HepG2 (cell line): ENCODE data around the gene APEX1. TPM values are rescaled to one million over a fixed set of nuclear protein-coding genes. Genes with fewer than 3 reads are reported as not detected.
A peak's percentile ranks its signal among the peaks of the same experiment; 100 is the strongest.

Experiments
- BRD4 ChIP-seq: sonication (generic); formaldehyde crosslinking; IDR thresholded peaks from 2 replicates; pipeline ENCODE4 v1.4.0; 2020; ENCODE audit warnings: missing genetic modification reagents
- CBFB ChIP-seq: sonication (generic); formaldehyde crosslinking; IDR thresholded peaks from 2 replicates; pipeline ENCODE4 v1.4.0; 2020; ENCODE audit warnings: missing genetic modification reagents
- CBX1 ChIP-seq: IDR thresholded peaks from one replicate; pipeline ENCODE4 v1.6.1; 2016; ENCODE audit warnings: antibody characterized with exemption, low read depth
- CENPT ChIP-seq: sonication (generic); formaldehyde crosslinking; IDR thresholded peaks from 2 replicates; pipeline ENCODE4 v1.8.0; 2022; ENCODE audit warnings: low read depth, mild to moderate bottlenecking, moderate library complexity, missing genetic modification reagents
- HOXA7 ChIP-seq: sonication (generic); formaldehyde crosslinking; IDR thresholded peaks from 2 replicates; pipeline ENCODE4 v1.8.1; 2022; ENCODE audit warnings: mild to moderate bottlenecking, missing genetic modification reagents, moderate library complexity
- KLF6 ChIP-seq: IDR thresholded peaks from 2 replicates; pipeline ENCODE4 v1.8.0; 2016; ENCODE audit warnings: missing biosample characterization, missing genetic modification reagents
- LCORL ChIP-seq, 2 experiments: fragments of 450-650 bp in 1 of 2; sonication (generic) in 1 of 2; formaldehyde crosslinking in 1 of 2; IDR thresholded peaks; 2 replicates each; pipeline versions ENCODE4 v1.5.0 to v1.6.1; 2017 to 2020; ENCODE audit warnings: antibody characterized with exemption in 1 of 2, missing genetic modification reagents in 1 of 2
- MLLT10 ChIP-seq: sonication (generic); formaldehyde crosslinking; IDR thresholded peaks from 2 replicates; pipeline ENCODE4 v1.4.0; 2020; ENCODE audit warnings: missing genetic modification reagents
- NFKB2 ChIP-seq: sonication (generic); formaldehyde crosslinking; IDR thresholded peaks from 2 replicates; pipeline ENCODE4 v1.4.0; 2020; ENCODE audit warnings: missing genetic modification reagents, borderline replicate concordance
- SRF ChIP-seq: IDR thresholded peaks from 2 replicates; pipeline ENCODE4 v1.6.1; 2011; ENCODE audit warnings: mild to moderate bottlenecking, low read depth, low read length, moderate library complexity
- SRSF9 ChIP-seq: fragments of 200-400 bp; formaldehyde crosslinking; IDR thresholded peaks from 2 replicates; pipeline ENCODE4 v1.6.1; 2018; ENCODE audit warnings: borderline replicate concordance, mild to moderate bottlenecking, low read depth, low read length; ENCODE audit not compliant: insufficient read depth, poor library complexity, severe bottlenecking
- ZBTB7A ChIP-seq: sonication (generic); formaldehyde crosslinking; IDR thresholded peaks from 2 replicates; pipeline ENCODE4 v1.8.0; 2022; ENCODE audit warnings: mild to moderate bottlenecking, missing genetic modification reagents
- ZFYVE20 ChIP-seq: sonication (generic); formaldehyde crosslinking; IDR thresholded peaks from 2 replicates; pipeline ENCODE4 v1.8.0; 2023; ENCODE audit warnings: low read depth, mild to moderate bottlenecking, moderate library complexity, missing genetic modification reagents, borderline replicate concordance
- ZIK1 ChIP-seq: sonication (generic); formaldehyde crosslinking; IDR thresholded peaks from 2 replicates; pipeline ENCODE4 v1.5.0; 2020; ENCODE audit warnings: mild to moderate bottlenecking, low read depth, missing genetic modification reagents, borderline replicate concordance
- ZNF10 ChIP-seq: sonication (generic); formaldehyde crosslinking; IDR thresholded peaks from 2 replicates; pipeline ENCODE4 v1.4.0; 2020; ENCODE audit warnings: mild to moderate bottlenecking, low read depth, missing genetic modification reagents, borderline replicate concordance
- polyA plus RNA-seq, 8 experiments: library from polyadenylated mRNA; depleted of rRNA in 3 of 8; stranded (reverse) in 7 of 8; unstranded in 1 of 8; fragments of >200 nt; fragmentation: Illumina TruSeq in 4 of 8; extraction: Trizol in 4 of 8; gene quantifications; 2 replicates each; pipeline versions ENCODE4 v1.2.1 to v1.2.3, GENCODE V29; 2011 to 2016; ENCODE audit warnings: low read depth in 4 of 8, missing spikeins in 1 of 8, mixed read lengths in 1 of 8; ENCODE audit not compliant: insufficient read depth in 1 of 8
- total RNA-seq, 5 experiments: library from RNA; depleted of rRNA; stranded (reverse); fragments of >200 nt; fragmentation: Illumina TruSeq; extraction: Trizol; gene quantifications; 2 replicates each; pipeline ENCODE4 v1.2.3, GENCODE V29; 2016; ENCODE audit warnings: low read depth in 1 of 5
- TF ChIP-seq, protein P1 (sequence below): sonication (generic); formaldehyde crosslinking; IDR thresholded peaks from 2 replicates; pipeline ENCODE4 v1.5.0; 2020; ENCODE audit warnings: mild to moderate bottlenecking, missing genetic modification reagents
- TF ChIP-seq, protein P2 (sequence below): sonication (generic); formaldehyde crosslinking; IDR thresholded peaks from 2 replicates; pipeline ENCODE4 v1.9.0; 2021; ENCODE audit warnings: missing genetic modification reagents, borderline replicate concordance
- TF ChIP-seq, protein P3 (sequence below): IDR thresholded peaks from 2 replicates; pipeline ENCODE4 v1.6.1; 2016; ENCODE audit warnings: low read depth, borderline replicate concordance
- TF ChIP-seq, protein P4 (sequence below): sonication (generic); formaldehyde crosslinking; IDR thresholded peaks from 2 replicates; pipeline ENCODE4 v1.4.0; 2020; ENCODE audit warnings: mild to moderate bottlenecking, missing genetic modification reagents

The APEX1 gene
- total and polyA plus RNA-seq, 2 of the 13 experiments (the other 11 are each of a cell fraction or from before 2014, with no cell fraction given), result 171 to 405 TPM

DNA sequence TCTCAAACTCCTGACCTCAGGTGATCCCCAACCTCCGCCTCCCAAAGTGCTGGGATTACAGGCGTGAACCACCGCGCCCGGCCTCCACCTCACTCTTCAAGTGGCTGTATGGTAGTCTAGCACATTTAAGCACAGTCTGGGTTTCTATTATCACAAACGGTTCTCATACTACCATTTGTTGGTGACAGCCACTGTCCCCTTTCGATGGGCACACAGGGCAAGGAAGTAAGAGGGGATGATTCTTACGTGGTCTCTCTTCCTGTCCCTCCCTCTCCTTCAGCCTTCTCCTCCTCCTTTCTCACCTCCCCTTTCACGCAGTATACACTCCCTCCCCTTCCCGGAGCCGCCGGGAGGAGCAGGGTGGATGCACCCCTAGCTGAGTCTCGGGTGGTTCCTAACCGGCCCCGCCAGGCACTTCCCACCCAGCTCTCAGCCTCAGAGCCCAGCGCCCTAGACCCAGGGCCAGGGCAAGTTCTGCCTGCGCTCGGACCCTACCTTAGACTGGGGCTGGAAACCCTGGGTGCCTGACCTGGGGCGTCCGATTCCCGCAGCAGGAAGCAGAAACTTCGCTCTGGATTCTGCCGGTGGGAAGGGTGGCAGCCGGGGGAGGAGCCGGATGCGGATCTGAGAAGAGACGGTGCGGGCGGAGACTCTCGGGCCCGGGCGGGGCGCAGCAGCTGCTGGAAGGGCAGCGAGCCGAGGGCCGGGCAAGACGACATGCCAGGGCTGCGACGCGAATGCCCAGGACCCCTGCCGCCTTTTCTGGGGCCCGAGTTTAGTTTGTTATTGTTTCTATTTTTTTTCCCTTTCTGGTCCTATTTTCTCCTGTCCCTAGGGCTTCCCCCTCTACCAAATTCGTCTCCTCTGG, 41.9 kb upstream of the APEX1 start, which contains the start of gene TEP1 (continued):
- TF ChIP-seq, protein P1, sequence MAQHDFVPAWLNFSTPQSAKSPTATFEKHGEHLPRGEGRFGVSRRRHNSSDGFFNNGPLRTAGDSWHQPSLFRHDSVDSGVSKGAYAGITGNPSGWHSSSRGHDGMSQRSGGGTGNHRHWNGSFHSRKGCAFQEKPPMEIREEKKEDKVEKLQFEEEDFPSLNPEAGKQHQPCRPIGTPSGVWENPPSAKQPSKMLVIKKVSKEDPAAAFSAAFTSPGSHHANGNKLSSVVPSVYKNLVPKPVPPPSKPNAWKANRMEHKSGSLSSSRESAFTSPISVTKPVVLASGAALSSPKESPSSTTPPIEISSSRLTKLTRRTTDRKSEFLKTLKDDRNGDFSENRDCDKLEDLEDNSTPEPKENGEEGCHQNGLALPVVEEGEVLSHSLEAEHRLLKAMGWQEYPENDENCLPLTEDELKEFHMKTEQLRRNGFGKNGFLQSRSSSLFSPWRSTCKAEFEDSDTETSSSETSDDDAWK, result no peak
- TF ChIP-seq ZIK1 (CRISPR knock-in tag) (no peak), ZNF10 (no peak), HOXA7 (no peak), CBFB (CRISPR knock-in tag) (no peak), CBX1 (no peak), CENPT (CRISPR knock-in tag) (peak; percentile 78; the same call in 1 of the 2 replicates), ZBTB7A (CRISPR knock-in tag) (no peak; the same call in 1 of the 2 replicates), ZFYVE20 (CRISPR knock-in tag) (no peak), MLLT10 (CRISPR knock-in tag) (no peak), KLF6 (CRISPR knock-in tag) (peak; percentile 57; the same call in 1 of the 2 replicates), SRSF9 (no peak), LCORL (IDR thresholded peaks at IDR 0.05) (no peak), LCORL (CRISPR knock-in tag; IDR thresholded peaks at IDR 0.05) (peak; percentile 63; the same call in 1 of the 2 replicates), BRD4 (CRISPR knock-in tag) (peak; percentile 72; the same call in 1 of the 2 replicates), NFKB2 (CRISPR knock-in tag) (peak; percentile 95; the same call in 1 of the 2 replicates), SRF (no peak)
- TF ChIP-seq, protein P2, sequence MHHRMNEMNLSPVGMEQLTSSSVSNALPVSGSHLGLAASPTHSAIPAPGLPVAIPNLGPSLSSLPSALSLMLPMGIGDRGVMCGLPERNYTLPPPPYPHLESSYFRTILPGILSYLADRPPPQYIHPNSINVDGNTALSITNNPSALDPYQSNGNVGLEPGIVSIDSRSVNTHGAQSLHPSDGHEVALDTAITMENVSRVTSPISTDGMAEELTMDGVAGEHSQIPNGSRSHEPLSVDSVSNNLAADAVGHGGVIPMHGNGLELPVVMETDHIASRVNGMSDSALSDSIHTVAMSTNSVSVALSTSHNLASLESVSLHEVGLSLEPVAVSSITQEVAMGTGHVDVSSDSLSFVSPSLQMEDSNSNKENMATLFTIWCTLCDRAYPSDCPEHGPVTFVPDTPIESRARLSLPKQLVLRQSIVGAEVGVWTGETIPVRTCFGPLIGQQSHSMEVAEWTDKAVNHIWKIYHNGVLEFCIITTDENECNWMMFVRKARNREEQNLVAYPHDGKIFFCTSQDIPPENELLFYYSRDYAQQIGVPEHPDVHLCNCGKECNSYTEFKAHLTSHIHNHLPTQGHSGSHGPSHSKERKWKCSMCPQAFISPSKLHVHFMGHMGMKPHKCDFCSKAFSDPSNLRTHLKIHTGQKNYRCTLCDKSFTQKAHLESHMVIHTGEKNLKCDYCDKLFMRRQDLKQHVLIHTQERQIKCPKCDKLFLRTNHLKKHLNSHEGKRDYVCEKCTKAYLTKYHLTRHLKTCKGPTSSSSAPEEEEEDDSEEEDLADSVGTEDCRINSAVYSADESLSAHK (CRISPR knock-in tag), result no peak
- TF ChIP-seq, protein P3, sequence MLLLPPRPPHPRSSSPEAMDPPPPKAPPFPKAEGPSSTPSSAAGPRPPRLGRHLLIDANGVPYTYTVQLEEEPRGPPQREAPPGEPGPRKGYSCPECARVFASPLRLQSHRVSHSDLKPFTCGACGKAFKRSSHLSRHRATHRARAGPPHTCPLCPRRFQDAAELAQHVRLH (CRISPR knock-in tag), result peak; percentile 56; the same call in 1 of the 2 replicates
- TF ChIP-seq, protein P4, sequence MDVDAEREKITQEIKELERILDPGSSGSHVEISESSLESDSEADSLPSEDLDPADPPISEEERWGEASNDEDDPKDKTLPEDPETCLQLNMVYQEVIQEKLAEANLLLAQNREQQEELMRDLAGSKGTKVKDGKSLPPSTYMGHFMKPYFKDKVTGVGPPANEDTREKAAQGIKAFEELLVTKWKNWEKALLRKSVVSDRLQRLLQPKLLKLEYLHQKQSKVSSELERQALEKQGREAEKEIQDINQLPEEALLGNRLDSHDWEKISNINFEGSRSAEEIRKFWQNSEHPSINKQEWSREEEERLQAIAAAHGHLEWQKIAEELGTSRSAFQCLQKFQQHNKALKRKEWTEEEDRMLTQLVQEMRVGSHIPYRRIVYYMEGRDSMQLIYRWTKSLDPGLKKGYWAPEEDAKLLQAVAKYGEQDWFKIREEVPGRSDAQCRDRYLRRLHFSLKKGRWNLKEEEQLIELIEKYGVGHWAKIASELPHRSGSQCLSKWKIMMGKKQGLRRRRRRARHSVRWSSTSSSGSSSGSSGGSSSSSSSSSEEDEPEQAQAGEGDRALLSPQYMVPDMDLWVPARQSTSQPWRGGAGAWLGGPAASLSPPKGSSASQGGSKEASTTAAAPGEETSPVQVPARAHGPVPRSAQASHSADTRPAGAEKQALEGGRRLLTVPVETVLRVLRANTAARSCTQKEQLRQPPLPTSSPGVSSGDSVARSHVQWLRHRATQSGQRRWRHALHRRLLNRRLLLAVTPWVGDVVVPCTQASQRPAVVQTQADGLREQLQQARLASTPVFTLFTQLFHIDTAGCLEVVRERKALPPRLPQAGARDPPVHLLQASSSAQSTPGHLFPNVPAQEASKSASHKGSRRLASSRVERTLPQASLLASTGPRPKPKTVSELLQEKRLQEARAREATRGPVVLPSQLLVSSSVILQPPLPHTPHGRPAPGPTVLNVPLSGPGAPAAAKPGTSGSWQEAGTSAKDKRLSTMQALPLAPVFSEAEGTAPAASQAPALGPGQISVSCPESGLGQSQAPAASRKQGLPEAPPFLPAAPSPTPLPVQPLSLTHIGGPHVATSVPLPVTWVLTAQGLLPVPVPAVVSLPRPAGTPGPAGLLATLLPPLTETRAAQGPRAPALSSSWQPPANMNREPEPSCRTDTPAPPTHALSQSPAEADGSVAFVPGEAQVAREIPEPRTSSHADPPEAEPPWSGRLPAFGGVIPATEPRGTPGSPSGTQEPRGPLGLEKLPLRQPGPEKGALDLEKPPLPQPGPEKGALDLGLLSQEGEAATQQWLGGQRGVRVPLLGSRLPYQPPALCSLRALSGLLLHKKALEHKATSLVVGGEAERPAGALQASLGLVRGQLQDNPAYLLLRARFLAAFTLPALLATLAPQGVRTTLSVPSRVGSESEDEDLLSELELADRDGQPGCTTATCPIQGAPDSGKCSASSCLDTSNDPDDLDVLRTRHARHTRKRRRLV (CRISPR knock-in tag), result peak; percentile 97; the same call in 1 of the 2 replicates
